Measurements from ENCODE around the gene MRPL4.

DNA sequence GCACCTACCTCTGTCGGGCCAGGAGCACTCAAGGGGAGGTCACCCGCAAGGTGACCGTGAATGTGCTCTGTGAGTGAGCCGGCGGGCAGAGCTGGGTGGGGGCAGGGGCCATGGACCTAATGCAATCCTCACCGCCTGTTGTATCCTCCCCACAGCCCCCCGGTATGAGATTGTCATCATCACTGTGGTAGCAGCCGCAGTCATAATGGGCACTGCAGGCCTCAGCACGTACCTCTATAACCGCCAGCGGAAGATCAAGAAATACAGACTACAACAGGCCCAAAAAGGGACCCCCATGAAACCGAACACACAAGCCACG lies 32.9 kb downstream of the MRPL4 start:
- TF ChIP-seq, protein P1, sequence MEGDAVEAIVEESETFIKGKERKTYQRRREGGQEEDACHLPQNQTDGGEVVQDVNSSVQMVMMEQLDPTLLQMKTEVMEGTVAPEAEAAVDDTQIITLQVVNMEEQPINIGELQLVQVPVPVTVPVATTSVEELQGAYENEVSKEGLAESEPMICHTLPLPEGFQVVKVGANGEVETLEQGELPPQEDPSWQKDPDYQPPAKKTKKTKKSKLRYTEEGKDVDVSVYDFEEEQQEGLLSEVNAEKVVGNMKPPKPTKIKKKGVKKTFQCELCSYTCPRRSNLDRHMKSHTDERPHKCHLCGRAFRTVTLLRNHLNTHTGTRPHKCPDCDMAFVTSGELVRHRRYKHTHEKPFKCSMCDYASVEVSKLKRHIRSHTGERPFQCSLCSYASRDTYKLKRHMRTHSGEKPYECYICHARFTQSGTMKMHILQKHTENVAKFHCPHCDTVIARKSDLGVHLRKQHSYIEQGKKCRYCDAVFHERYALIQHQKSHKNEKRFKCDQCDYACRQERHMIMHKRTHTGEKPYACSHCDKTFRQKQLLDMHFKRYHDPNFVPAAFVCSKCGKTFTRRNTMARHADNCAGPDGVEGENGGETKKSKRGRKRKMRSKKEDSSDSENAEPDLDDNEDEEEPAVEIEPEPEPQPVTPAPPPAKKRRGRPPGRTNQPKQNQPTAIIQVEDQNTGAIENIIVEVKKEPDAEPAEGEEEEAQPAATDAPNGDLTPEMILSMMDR (IDR thresholded peaks at IDR 0.05) = no peak
- TF ChIP-seq, protein P2, sequence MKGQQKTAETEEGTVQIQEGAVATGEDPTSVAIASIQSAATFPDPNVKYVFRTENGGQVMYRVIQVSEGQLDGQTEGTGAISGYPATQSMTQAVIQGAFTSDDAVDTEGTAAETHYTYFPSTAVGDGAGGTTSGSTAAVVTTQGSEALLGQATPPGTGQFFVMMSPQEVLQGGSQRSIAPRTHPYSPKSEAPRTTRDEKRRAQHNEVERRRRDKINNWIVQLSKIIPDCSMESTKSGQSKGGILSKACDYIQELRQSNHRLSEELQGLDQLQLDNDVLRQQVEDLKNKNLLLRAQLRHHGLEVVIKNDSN (CRISPR knock-in tag; IDR thresholded peaks at IDR 0.05) = no peak
- no peak for TF ChIP-seq ZNF396 (CRISPR knock-in tag; IDR thresholded peaks at IDR 0.05; ENCODE audit: borderline replicate concordance)

Measured in WTC11 (cell line).